GM12891 (cell line): ENCODE measurements around the gene PTPRD.

ENCODE experiments used
- POLR2A ChIP-seq: IDR thresholded peaks from 2 replicates; pipeline ENCODE4 v1.6.1; 2011; ENCODE audit warnings: low read depth, low read length, control low read depth
- POLR2AphosphoS5 ChIP-seq: IDR thresholded peaks from 2 replicates; pipeline ENCODE4 v1.6.1; 2011; ENCODE audit warnings: low read depth, low read length, control low read depth

DNA sequence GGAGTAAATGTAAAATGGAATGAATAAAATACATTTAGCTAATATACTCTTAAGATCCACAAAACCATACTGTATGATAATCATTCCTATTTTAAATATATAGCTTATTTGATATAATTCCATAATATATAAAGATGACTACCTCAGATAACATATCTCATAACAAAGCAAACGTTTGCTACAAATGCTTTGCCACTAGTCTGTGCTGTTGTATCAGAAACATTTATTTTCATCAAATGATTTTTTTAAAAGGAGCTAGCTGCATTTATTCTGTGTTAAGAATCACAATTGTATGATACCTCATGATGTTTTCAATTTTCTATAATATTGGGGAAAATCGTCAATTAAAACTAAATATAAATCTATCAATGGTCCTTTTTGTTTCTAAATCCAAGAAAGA is 567.2 kb downstream of the PTPRD start:
- no peak for TF ChIP-seq POLR2A
- no peak for TF ChIP-seq POLR2AphosphoS5
